Fibroblast of lung (primary cell): ENCODE measurements around the gene TGM6. TPM values are rescaled to one million over a fixed set of nuclear protein-coding genes. Genes with fewer than 3 reads are reported as not detected.

Source experiments
- DNase-seq, 2 donors: peaks; one replicate each; pipeline versions ENCODE4 v3.0.0 to v3.0.0-alpha.2; 2010; ENCODE audit warnings: low read depth in 2 of 2
- H2AFZ ChIP-seq: 2 replicates; pipeline ENCODE4 v1.5.1; 2012; ENCODE audit warnings: low read length, control low read depth, inconsistent platforms
- H3K27ac ChIP-seq: 2 replicates; pipeline ENCODE4 v1.5.1; 2011; ENCODE audit warnings: low read length, control low read depth; ENCODE audit not compliant: insufficient read depth
- H3K27me3 ChIP-seq: 2 replicates; pipeline ENCODE4 v1.5.1; 2011; ENCODE audit warnings: mild to moderate bottlenecking, low read length; ENCODE audit not compliant: control insufficient read depth, insufficient read depth
- H3K36me3 ChIP-seq: 2 replicates; pipeline ENCODE4 v1.5.1; 2011; ENCODE audit warnings: low read length; ENCODE audit not compliant: control insufficient read depth, insufficient read depth
- H3K4me1 ChIP-seq: 2 replicates; pipeline ENCODE4 v1.5.1; 2011; ENCODE audit warnings: low read length; ENCODE audit not compliant: control insufficient read depth, insufficient read depth; ENCODE audit errors: extremely low read depth
- H3K4me2 ChIP-seq: 2 replicates; pipeline ENCODE4 v1.5.1; 2011; ENCODE audit warnings: low read length, control low read depth; ENCODE audit not compliant: insufficient read depth; ENCODE audit errors: extremely low read depth
- H3K4me3 ChIP-seq, 4 experiments: fragments of 200-600 bp in 1 of 4; sonication (generic) in 1 of 4; replicated peaks in 1 of 4; 2 replicates each; pipeline ENCODE4 v1.5.1; 2011 to 2016; ENCODE audit warnings: low read length in 4 of 4, low read depth in 3 of 4, mild to moderate bottlenecking in 3 of 4, control low read depth in 2 of 4, inconsistent platforms in 1 of 4, mixed read lengths in 1 of 4; ENCODE audit not compliant: insufficient read depth in 1 of 4; ENCODE audit errors: control extremely low read depth in 1 of 4
- H3K79me2 ChIP-seq: 2 replicates; pipeline ENCODE4 v1.5.1; 2012; ENCODE audit warnings: mild to moderate bottlenecking, low read length, inconsistent platforms; ENCODE audit not compliant: control insufficient read depth, insufficient read depth
- H3K9ac ChIP-seq: 2 replicates; pipeline ENCODE4 v1.5.1; 2011; ENCODE audit warnings: mild to moderate bottlenecking, low read length, control low read depth; ENCODE audit not compliant: insufficient read depth
- H3K9me3 ChIP-seq: 2 replicates; pipeline ENCODE4 v1.5.1; 2012; ENCODE audit warnings: low read depth, low read length; ENCODE audit not compliant: control insufficient read depth, insufficient read depth
- H4K20me1 ChIP-seq: 2 replicates; pipeline ENCODE4 v1.5.1; 2011; ENCODE audit warnings: low read length; ENCODE audit not compliant: control insufficient read depth, insufficient read depth; ENCODE audit errors: extremely low read depth
- EZH2 ChIP-seq: IDR thresholded peaks from 2 replicates; pipeline ENCODE4 v1.5.1; 2012; ENCODE audit warnings: low read length, control low read depth, mild to moderate bottlenecking; ENCODE audit errors: missing control alignments
- polyA plus RNA-seq, 2 donors: library from polyadenylated mRNA; depleted of rRNA in 1 of 2; stranded (reverse) in 1 of 2; unstranded in 1 of 2; fragments of >200 nt; gene quantifications; 2 replicates each; pipeline ENCODE4 v1.2.1, GENCODE V29; 2011 to 2012; ENCODE audit warnings: missing spikeins in 1 of 2
- total RNA-seq: library from RNA; depleted of rRNA; stranded (reverse); fragments of >200 nt; gene quantifications from 2 replicates; pipeline ENCODE4 v1.2.1, GENCODE V29; 2014
- TF ChIP-seq, protein P1 (sequence below), 2 donors: IDR thresholded peaks in 1 of 2; conservative IDR thresholded peaks in 1 of 2; 1 replicate in 1 of 2; 2 replicates in 1 of 2; pipeline ENCODE4 v1.5.1; 2011 to 2012; ENCODE audit warnings: low read length in 2 of 2, control low read depth in 1 of 2, inconsistent platforms in 1 of 2, low read depth in 1 of 2, mild to moderate bottlenecking in 1 of 2

Gene TGM6
- total and polyA plus RNA-seq, 2 donors (not counting 1 experiment from before 2014, with no cell fraction given): not detected

DNA sequence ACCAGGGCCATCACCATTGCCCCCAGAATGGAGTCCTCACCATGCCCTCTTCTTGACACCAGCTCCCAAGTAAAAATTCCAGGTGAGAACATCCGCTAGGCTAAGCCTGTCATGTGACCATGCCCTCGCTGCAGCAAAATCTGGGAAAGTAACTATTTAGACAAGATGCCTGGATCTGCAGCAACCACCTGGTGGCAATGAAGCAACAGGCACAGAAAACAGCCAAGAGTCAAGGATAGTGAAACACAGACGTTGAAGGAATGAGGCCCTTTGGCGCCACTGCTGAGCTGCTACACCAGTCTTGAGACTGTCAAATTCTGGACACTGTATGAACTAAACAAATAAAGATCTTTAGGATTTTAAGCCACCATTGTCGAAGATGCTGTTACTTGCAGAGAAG, 30.1 kb upstream of the TGM6 start:
- Histone ChIP-seq H3K36me3 (no peaks in the 10 kb centered on the region), H3K4me3 (no peak overlapping the region), H2AFZ (no peak overlapping the region), H3K79me2 (no peaks in the 10 kb centered on the region), H3K4me1 (no peaks in the 10 kb centered on the region), H3K9me3 (no peaks in the 10 kb centered on the region), H4K20me1 (no peaks in the 10 kb centered on the region), H3K27ac (no peak overlapping the region), H3K27me3 (no peaks in the 10 kb centered on the region), H3K9ac (no peak overlapping the region), H3K4me2 (no peak overlapping the region)
- no peak for TF ChIP-seq EZH2
- TF ChIP-seq, protein P1, sequence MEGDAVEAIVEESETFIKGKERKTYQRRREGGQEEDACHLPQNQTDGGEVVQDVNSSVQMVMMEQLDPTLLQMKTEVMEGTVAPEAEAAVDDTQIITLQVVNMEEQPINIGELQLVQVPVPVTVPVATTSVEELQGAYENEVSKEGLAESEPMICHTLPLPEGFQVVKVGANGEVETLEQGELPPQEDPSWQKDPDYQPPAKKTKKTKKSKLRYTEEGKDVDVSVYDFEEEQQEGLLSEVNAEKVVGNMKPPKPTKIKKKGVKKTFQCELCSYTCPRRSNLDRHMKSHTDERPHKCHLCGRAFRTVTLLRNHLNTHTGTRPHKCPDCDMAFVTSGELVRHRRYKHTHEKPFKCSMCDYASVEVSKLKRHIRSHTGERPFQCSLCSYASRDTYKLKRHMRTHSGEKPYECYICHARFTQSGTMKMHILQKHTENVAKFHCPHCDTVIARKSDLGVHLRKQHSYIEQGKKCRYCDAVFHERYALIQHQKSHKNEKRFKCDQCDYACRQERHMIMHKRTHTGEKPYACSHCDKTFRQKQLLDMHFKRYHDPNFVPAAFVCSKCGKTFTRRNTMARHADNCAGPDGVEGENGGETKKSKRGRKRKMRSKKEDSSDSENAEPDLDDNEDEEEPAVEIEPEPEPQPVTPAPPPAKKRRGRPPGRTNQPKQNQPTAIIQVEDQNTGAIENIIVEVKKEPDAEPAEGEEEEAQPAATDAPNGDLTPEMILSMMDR (conservative IDR thresholded peaks at IDR 0.05 in 1 of 2, IDR thresholded peaks at IDR 0.05 in 1 of 2; ENCODE audit: low read depth in 1 of 2, low read length in 2 of 2): no peak
- DNase-seq: no peak

DNA sequence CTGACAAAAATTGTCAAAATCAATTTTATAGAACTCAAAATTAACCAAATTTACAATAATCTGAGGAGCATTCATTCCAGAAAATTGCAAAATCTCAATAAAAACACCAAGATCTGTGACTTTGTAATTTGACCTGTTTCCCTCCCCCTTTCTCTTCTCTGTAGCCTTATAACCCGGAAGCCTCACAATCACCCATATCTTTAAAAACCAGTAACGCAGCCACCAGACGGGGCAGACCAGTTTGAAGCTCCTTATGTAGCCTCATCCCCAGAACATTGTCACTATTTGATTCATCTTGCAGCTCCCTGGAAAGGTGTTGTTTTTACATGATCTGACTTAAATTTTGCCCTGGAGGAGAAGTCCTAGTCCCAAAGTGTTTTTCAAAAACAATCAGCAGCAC, 27.5 kb upstream of the TGM6 start:
- no peak for TF ChIP-seq EZH2
- TF ChIP-seq, protein P1 (conservative IDR thresholded peaks at IDR 0.05 in 1 of 2, IDR thresholded peaks at IDR 0.05 in 1 of 2; ENCODE audit: low read depth in 1 of 2, low read length in 2 of 2): no peak
- no peaks in the 10 kb centered on the region for H3K27me3 ChIP-seq
- no peak overlapping the region for H2AFZ ChIP-seq

DNA sequence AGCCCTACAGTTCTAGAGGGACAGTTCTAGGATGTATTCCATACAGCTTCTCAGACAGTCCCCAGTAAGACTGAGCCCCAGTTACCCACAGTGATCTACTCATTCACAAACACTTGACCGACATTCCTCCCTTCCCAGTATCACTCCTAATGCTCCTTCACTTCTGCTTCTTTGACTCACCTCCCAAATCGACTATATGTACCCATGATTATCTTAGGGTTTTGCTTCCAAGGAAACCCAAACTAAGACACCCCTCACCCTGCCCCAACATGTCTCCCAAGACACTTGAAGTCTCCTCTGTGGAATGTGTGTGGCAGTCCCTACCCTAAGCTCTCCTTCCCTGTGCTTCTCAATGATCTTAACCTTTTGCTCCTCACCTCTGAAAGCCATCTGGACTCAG, 23.6 kb upstream of the TGM6 start:
- Histone ChIP-seq H3K27me3 (no peaks in the 10 kb centered on the region), H3K4me3 (no peak overlapping the region), H3K79me2 (no peaks in the 10 kb centered on the region), H2AFZ (no peak overlapping the region), H3K9me3 (no peaks in the 10 kb centered on the region), H3K36me3 (no peaks in the 10 kb centered on the region), H3K9ac (no peak overlapping the region), H3K4me2 (no peak overlapping the region), H3K4me1 (no peaks in the 10 kb centered on the region), H3K27ac (no peak overlapping the region), H4K20me1 (no peaks in the 10 kb centered on the region)
- no peak for DNase-seq
- TF ChIP-seq, protein P1 (conservative IDR thresholded peaks at IDR 0.05 in 1 of 2, IDR thresholded peaks at IDR 0.05 in 1 of 2; ENCODE audit: low read depth in 1 of 2, low read length in 2 of 2): no peak
- TF ChIP-seq EZH2: no peak

More for the DNA sequence above, 27.5 kb upstream of the TGM6 start:
- H3K27ac ChIP-seq: no peak overlapping the region
- no peaks in the 10 kb centered on the region for H3K4me1 ChIP-seq
- no peak for DNase-seq
- H3K4me2 ChIP-seq: no peak overlapping the region
- H3K9ac ChIP-seq: no peak overlapping the region
- H3K36me3 ChIP-seq: no peaks in the 10 kb centered on the region
- H3K4me3 ChIP-seq: no peak overlapping the region
- no peaks in the 10 kb centered on the region for H3K9me3 ChIP-seq
- H4K20me1 ChIP-seq: no peaks in the 10 kb centered on the region
- no peaks in the 10 kb centered on the region for H3K79me2 ChIP-seq
